Breast epithelium (tissue), 3 donors: ENCODE data around the gene ZNF487.

Experiments used
- CTCF ChIP-seq, 3 donors: fragments of 450-650 bp; IDR thresholded peaks; one replicate each; pipeline ENCODE4 v1.5.1; 2016 to 2017; ENCODE audit warnings: antibody characterized with exemption in 3 of 3, mild to moderate bottlenecking in 3 of 3, moderate library complexity in 3 of 3
- POLR2A ChIP-seq: fragments of 450-650 bp; IDR thresholded peaks from one replicate; pipeline ENCODE4 v1.6.1; 2016; ENCODE audit warnings: antibody characterized with exemption, mild to moderate bottlenecking, moderate library complexity

GRCh38 chr10:43396061-43396927, 40.6 kb upstream of the ZNF487 start:
- TF ChIP-seq CTCF (IDR thresholded peaks at IDR 0.05) (no peak), POLR2A (no peak)
